ENCODE results near the gene WNT5A.
"Not testable (repeated sequence)": the region's sequence is repeated elsewhere in the genome, so short reads cannot be mapped to it uniquely, and the experiment has no call there.

Gene WNT5A

GRCh38 chr3:55505102-55505501 is 18.0 kb upstream of the WNT5A start:
- not testable (repeated sequence) for DNase-seq

GRCh38 chr3:55501905-55502304 is 14.8 kb upstream of the WNT5A start:
- DNase-seq: no peak

DNA sequence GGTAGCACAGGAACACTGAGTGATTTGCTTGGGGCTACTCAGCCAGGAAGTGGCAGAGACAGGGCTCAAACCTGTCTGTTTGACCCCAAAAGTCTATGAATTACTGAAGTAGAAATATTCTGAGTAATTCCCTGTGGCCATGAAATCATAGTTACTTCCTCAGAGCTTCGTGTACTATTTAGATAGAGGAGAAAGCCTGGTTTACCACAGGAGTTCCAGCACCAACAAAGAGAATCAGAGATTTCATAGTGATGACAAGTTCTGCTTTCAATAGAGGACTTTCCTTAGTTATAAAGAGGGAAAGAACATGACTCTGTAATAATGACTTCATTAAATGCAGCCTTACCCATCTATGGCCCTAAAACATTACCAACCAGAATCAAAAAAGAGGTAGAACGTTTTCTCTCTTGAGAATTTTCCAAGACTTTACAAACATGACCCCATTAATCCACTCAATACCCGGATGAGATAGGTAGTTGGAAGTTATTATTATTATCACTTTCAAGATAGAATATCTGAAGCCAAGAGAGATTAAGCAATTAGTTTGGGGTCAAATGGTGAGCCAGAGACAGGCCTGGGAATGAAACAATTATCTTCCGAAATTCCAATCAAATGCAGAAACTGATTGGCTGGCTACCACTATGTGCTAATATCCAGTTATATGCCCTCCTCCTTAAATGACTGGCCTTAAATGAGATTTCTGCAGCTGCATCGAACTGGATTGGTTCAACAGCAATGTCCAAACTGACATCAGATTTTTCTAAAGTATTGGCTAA is 13.6 kb upstream of the WNT5A start:
- DNase-seq: no peak

- DNase-seq: no peak
These were observed 11.4 kb upstream of the WNT5A start for GRCh38 chr3:55498520-55498919.

GRCh38 chr3:55497250-55497649 is 10.1 kb upstream of the WNT5A start:
- DNase-seq: no peak

- DNase-seq: no peak
These were observed 7.9 kb upstream of the WNT5A start for GRCh38 chr3:55494976-55495375.

DNA sequence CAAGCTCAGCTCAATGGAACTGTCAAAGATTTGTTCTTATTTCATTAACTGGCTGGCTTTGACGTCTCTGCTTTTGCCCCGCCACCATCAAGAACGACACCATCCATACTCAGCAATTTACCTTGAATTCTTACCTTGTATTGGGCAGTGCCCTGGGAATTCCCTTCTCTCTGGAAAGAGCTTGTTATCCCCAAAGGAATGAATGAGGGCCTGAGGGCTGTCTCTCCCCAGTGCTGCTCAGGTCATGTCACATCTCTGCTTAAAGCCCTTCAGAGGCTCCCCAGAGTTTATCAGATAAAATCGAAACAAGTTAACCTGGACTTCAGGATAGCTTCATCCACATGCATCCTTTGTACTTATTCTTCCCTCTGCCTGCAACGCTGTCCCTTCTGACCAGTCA is 5.9 kb upstream of the WNT5A start:
- DNase-seq: no peak

DNA sequence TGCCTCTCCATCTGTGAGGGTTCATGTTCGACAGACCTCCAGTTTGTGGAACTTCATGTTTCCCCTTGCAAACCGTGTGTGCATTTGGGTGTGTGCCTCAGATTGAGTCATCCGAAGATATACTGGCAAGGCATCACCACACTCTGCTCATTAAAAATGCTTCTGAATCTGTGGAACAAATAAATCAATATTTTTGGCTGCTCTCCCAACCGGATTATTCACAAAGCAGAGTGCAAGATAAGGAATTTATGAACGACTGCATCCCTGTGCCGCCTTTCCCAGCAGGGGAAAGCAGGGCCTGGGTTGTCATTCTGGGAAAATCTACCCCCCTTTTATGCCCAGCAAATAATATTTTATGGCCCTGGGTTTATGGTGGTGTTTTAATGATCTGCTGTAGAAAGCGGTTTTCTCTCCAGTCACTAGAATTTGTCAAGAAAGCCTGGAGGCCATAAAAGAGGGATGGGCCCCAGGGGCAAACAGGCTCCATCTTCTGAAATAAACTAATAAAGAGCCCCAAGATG is 4.2 kb upstream of the WNT5A start:
- no peak for DNase-seq

DNA sequence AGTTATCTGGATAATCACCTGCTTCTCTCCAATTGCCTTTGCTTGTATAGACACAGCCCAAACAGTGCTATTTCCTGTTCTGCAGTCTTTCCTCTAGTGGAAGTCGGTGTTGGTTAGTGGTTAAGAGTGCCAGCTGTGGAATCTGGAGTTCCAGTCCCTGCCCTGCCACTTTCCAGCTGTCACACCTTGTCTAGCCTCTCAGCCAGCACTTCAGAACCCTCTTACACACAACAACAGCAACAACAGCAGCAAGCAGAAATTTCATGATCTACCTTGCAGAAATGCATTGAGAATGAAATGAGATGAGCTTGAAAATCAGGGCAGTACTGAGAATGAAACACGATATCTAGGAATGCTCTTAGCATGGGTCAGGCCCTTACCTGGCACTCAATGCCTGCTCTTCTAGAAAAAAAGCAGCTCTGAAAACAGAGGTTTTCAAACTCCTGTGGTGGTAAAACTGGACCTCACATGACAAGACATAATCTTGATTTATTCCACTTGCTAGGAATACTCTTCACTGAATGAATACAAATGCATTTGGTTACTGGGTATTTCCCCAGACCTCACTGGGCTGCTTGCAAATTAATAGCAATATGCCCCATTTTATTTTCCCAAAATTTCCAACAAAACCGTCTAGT is 3.3 kb upstream of the WNT5A start:
- DNase-seq: no peak

GRCh38 chr3:55489798-55490132 is 2.7 kb upstream of the WNT5A start:
- DNase-seq: no peak

DNA sequence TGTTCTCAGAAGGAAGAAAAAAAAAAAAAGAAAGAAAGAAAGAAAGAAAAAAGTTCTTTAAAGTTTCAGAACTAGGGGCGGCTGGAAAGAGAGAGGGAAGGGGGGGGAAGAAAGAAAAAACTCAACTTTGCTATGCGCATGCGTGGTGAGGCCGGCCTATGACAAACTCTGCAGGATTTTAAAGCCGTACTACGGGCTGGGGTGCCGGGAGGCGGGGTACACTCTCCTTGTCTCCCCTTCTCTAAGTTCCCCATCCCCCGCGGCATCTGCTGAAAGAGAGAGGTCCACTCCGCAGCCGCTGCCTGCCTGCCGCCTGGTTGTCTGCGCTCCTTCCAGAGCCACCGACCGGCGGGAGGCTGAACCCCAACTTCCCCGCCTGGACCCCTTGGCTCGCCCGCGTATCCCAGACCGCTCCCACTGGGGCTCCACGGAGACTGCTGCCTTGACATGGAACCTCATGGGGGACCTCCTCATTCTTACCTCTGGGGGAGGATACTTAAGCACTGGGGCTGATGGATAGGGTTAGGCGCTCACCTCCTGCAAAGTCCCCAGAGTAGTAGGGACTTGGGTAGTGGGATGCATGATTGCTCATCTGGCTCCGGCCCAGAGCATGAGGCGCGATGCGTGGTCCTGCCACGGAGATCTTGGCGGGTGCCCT is 1.4 kb upstream of the WNT5A start:
- no peak for DNase-seq

GRCh38 chr3:55487381-55488241 is 505 bp upstream of the WNT5A start:
- DNase-seq: no peak

GRCh38 chr3:55486101-55486856 is 827 bp downstream of the WNT5A start:
- no peak for DNase-seq

GRCh38 chr3:55484801-55485791 is 2.0 kb downstream of the WNT5A start:
- no peak for DNase-seq

DNA sequence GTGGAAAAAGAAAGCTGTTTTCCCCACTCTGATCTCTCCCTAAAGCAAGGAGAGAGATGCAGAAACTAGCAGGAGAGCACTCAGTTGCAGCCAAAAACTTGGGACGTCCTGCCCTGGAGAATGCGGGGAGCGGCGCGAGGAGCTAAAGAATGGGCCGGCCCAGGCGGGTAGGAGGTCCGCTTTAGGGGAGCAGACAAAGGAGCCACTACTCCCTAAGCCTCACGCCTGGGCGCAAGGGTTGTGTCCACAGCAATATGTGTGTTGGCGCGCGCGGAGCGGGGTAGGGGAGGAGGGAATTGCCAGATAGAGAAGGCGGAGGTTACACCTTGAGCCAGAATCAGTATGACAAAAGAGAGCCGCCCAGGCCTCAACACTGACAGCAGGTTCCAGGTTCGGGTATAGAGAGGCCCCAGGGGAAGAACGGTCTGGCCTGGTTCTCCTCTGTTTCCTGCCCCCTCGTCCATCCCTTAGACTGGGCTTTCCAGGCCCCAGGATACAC is 2.9 kb downstream of the WNT5A start:
- DNase-seq: no peak

DNA sequence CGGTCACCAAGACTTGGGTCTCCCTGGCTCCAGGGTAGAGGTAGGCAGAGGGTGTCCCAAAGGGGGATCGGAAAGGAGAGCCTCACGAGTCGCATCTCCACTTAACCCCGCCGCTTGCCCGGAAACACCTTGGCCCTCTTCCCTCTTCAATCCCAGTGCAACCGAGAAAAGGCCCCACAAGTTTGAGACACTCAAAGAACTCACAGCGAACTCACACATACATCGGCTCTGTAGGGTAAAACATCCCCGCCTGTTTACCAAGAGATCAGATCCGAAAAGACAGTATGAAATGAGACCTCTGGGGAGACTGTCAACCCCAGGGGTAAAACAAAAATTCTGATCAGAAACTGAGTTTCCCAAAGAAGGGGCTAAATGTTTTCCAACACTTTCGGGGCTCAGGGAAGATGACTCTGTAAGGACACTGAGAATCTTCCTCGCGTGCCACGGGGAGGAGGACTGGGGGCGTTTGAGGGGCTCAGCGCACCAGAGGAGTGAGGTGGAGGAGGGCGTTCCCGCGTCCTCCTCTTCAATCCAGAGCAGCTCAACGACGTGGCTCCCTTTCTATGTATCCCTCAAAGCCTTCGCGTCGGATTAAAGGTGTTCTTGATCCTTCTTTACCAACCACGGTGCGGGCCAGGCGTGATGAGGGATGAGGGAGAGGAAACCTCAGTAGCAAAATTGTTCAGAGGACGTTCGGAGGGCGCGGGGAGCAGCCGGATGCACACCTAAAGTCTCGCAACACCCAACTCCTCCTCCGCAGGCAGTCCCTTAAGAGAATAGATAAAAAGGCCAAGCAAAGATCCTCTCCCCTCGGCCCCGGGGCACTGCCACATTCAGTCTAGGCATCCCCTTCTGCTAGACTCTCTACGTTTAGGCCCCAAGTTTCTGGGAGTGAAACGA is 3.7 kb downstream of the WNT5A start:
- DNase-seq: no peak

GRCh38 chr3:55482496-55483195 is 4.5 kb downstream of the WNT5A start:
- no peak for DNase-seq

GRCh38 chr3:55481744-55482495 is 5.2 kb downstream of the WNT5A start:
- no peak for DNase-seq
